Fibroblast of villous mesenchyme (primary cell): ENCODE results near the gene WHRN. TPM values are rescaled to one million over a fixed set of nuclear protein-coding genes. Genes with fewer than 3 reads are reported as not detected.

ENCODE experiments used
- DNase-seq: peaks from one replicate; pipeline ENCODE4 v3.0.0-alpha.2; 2010; ENCODE audit warnings: low read depth
- H3K4me3 ChIP-seq: 2 replicates; pipeline ENCODE4 v1.5.1; 2011; ENCODE audit warnings: low read depth, mild to moderate bottlenecking, low read length
- total RNA-seq: library from RNA; depleted of rRNA; stranded (reverse); fragments of >200 nt; gene quantifications from 2 replicates; pipeline ENCODE4 v1.2.3, GENCODE V29; 2012
- TF ChIP-seq, protein P1 (sequence below): IDR thresholded peaks from 2 replicates; pipeline ENCODE4 v1.5.1; 2012; ENCODE audit warnings: low read depth, mild to moderate bottlenecking, low read length; ENCODE audit not compliant: insufficient read depth

WHRN gene
- total RNA-seq, 1 donor: 1.3 TPM

DNA sequence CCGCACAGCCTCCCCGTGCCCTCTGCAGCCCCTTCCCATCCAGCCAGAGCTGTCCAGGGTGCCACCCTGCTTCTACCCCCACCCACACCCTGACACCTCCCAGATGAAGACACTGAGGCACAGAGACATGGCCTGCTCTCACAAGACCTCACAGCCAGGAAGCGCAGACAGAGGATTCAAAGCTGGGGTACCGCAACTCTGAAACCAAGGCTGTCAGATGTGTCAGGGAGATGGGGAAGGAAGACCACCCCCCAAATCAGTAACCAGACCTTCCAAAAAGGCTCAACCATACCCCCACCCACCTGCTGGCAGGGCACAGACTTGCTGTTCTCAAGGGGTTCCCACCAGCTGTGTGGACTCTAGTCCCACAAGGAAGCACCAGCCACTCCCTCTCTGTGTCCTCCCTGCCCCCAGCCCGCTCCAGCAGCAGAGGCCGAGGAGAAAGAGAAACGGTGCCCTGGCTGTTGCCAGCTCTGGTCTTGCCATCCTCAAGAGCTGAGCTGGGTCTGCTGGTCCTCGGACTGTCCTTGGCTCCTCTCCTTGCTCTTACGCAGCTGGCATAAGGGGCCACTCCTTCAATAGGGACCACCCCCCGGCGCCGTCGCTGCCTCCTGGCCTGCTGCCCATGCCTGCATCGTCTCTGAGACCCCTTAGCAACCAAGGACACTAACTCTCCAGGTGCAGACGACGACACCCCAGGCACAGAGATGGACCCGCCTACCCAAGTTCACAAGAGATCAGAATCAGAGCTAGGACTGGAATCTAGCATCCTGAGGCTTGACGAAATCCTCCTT, 118.2 kb downstream of the WHRN start:
- DNase-seq: peak; percentile 40
- TF ChIP-seq, protein P1, sequence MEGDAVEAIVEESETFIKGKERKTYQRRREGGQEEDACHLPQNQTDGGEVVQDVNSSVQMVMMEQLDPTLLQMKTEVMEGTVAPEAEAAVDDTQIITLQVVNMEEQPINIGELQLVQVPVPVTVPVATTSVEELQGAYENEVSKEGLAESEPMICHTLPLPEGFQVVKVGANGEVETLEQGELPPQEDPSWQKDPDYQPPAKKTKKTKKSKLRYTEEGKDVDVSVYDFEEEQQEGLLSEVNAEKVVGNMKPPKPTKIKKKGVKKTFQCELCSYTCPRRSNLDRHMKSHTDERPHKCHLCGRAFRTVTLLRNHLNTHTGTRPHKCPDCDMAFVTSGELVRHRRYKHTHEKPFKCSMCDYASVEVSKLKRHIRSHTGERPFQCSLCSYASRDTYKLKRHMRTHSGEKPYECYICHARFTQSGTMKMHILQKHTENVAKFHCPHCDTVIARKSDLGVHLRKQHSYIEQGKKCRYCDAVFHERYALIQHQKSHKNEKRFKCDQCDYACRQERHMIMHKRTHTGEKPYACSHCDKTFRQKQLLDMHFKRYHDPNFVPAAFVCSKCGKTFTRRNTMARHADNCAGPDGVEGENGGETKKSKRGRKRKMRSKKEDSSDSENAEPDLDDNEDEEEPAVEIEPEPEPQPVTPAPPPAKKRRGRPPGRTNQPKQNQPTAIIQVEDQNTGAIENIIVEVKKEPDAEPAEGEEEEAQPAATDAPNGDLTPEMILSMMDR: no peak
- peak overlapping the region; percentile 64 for H3K4me3 ChIP-seq

DNA sequence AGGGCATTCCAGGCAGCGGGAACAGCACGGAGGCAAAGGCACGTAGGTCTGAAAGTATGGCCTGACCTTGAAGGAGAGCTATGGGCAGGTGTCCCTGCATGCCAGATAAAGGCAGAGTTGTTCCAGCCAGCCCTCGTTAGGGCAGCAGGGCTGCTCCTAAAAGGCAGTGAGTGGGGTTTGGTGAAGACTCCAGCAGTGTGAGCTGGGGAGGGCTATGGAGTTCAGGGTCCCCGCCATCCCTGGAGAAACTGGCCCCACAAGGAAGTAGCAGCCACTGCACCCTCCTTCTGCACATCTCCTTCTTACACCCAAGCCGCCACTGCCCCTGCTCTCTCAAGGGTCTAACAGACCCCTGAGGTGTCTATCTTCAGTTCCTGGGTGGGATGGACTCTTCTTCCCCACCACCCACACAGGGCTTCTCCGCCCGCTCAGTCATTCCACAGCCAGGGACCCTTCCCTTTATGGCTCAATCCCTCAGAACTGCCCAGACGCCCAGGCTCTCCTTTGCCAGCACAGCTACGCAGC, 118.8 kb downstream of the WHRN start:
- TF ChIP-seq, protein P1: no peak
- no peak for DNase-seq
- peak overlapping the region; percentile 64 for H3K4me3 ChIP-seq

DNA sequence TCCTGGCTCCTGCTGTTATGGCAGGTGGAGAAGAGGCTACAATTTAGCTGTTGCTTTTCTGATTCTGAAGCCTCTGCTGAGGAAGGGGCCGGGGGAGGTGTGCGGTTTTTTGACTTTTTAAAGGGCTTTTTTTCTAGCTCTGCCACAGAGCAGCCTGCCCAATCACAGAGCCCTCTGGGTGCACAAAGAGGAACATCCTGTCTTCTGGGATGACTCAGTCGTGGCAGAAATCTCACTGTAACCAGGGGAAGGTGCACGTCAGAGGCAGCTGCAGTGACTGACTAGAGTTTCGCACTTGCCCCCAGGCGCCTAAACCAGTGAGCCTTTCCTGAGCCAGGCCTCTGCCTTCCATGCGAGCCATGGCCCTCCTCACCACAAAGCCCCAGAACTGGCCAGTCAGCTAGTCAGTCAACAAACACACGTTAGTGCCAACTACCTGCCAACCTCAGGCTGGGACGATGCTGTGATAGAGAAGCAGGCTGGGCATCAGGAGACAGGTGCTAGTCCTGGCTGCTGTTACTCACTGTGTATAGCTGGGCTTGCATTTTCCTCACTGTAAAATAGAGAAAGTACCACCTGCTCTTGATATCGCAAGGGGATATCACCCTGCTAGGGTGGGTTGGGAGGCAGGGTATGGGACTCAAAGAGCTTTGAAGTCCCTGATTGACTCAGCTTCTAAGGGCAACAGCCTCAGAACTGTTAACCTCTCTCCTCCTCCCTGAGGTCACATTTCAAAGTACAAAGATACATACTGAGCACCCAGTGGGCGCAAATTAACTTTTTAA, 119.7 kb downstream of the WHRN start:
- H3K4me3 ChIP-seq: peak overlapping the region; percentile 64
- TF ChIP-seq, protein P1: no peak
- peak; percentile 94 for DNase-seq

DNA sequence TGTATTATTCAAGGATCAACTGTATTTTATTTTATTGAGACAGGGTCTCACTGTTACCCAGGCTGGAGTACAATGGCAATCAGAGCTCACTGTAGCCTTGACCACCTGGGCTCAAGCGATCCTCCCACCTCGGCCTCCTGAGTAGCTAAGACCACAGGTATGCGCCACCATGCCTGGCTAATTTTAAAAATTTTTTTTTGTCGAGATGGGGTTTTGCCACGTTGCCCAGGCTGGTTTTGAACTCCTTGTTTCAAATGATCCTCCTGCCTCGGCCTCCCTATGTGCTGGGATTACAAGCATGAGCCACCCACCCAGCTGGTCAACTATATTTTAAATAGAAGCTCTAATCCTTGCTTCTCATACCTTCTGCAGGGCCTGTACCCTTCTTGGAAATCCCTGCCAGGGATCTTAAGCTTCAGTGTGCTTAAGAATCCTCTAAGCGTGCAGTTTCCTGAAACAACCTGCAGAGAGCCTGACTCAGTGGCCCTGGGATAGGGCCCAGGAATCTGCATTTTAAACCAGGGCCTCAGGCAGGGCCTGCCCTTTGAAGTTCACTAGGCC, 120.4 kb downstream of the WHRN start:
- TF ChIP-seq, protein P1: no peak
- DNase-seq: no peak
- no peak overlapping the region for H3K4me3 ChIP-seq

DNA sequence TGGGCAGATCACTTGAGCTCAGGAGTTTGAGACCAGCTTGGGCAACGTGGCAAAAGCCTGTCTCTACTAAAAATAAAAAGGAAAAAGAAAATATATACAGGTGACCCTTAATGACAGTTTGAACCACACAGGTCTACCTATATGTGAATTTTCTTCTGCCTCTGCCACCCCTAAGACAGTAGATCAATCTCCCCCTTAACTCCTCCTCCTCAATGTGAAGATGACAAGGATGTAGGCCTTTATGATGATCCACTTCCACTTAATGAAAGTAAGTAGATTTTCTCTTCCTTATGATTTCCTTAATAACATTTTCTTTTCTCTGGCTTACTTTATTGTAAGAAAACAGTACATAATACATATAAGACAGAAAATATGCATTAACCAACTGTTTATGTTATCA, 120.9 kb downstream of the WHRN start:
- DNase-seq: no peak
- TF ChIP-seq, protein P1: no peak
- H3K4me3 ChIP-seq: no peak overlapping the region

DNA sequence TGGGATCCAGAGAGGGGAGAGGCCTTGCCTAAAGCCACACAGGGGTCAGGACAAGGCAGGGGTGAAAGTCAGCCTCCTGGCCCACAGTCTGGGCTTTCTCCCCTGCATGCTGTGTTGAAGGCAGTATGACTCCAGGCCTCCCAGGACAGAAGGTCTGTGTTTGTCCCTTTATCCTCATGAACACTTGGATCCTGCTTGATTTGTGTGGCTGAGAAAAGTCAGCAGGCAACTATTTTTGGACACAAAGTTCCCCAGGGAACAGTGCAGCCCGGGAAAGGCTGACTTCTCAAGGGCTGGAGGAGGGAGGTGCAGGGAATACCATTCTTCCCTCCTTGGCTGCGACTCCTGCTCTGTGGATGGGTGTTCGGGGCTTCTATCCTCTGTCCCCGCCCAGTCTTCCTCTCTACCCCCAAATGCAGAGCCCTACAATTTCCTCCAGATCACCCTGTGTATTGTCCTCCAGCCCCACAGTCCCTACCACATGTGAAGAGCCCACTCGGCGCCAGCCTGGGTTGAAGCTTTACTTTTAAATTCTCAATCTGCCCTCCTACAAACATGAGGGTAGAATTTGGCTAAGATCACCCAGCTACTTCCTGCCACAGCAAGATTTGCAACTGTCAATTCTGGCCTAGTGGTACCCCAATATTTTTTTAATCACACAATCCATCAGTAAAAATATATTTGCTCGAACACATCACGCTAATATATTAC, 121.6 kb downstream of the WHRN start:
- TF ChIP-seq, protein P1: no peak
- no peak overlapping the region for H3K4me3 ChIP-seq
- peak; percentile 77 for DNase-seq
